ENCODE measurements around the gene DUSP3. TPM values are rescaled to one million over a fixed set of nuclear protein-coding genes. Genes with fewer than 3 reads are reported as not detected.

The DUSP3 gene
- total and polyA plus RNA-seq, 2 of the 13 experiments (the other 11 are each of a cell fraction or from before 2014, with no cell fraction given) = 60.0 to 71.5 TPM

DNA sequence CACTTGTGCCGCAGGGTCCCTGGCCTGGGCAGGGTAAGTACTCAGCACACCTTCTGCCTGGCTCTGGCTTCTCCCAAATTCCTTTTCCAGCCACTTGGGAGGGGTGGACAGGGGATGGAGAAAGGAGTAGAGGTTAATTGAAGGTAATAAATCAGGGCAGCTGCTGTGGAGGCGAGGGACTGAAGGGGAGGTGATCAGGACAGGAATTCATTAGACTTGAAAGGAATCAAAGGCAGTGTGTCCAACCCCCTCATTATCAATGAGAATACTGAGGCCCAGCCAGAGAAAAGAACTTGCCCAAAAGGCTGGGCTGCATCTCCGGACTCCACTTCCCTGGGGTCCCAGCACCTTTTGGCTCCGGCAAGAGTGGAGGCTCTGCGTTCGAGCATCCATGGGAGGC is 22.6 kb downstream of the DUSP3 start:
- CTCF ChIA-PET (ENCODE audit: low intra/inter-chr PET ratio, low total read pairs) = interaction anchor here (2.4 kb wide), 1 partner anchor 62 kb away, joined by 10 read pairs; no protein-coding TSS in a partner anchor
- ATAC-seq (no peak), DNase-seq (ENCODE audit: low spot score) (no peak), FAIRE-seq (no peak)
- H3K9me3 ChIP-seq (ENCODE audit: low read length) = no peaks in the 10 kb centered on the region
- H2AFZ ChIP-seq (ENCODE audit: low read length) = no peak overlapping the region
- no peak overlapping the region for H3K4me3 ChIP-seq (replicated peaks in 1 of 3; ENCODE audit: insufficient read depth in 1 of 3, low read depth in 2 of 3, low read length in 3 of 3)
- WGBS (ENCODE audit: low lambda C conversion rate) = 40% methylated on average over 6 of the region's 6 CpGs
- TF ChIP-seq, protein P1, sequence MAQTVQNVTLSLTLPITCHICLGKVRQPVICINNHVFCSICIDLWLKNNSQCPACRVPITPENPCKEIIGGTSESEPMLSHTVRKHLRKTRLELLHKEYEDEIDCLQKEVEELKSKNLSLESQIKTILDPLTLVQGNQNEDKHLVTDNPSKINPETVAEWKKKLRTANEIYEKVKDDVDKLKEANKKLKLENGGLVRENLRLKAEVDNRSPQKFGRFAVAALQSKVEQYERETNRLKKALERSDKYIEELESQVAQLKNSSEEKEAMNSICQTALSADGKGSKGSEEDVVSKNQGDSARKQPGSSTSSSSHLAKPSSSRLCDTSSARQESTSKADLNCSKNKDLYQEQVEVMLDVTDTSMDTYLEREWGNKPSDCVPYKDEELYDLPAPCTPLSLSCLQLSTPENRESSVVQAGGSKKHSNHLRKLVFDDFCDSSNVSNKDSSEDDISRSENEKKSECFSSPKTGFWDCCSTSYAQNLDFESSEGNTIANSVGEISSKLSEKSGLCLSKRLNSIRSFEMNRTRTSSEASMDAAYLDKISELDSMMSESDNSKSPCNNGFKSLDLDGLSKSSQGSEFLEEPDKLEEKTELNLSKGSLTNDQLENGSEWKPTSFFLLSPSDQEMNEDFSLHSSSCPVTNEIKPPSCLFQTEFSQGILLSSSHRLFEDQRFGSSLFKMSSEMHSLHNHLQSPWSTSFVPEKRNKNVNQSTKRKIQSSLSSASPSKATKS (CRISPR knock-in tag; IDR thresholded peaks at IDR 0.05) = no peak
- TF ChIP-seq SCMH1 (CRISPR knock-in tag; IDR thresholded peaks at IDR 0.05; ENCODE audit: borderline replicate concordance) = no peak
- POLR2A ChIA-PET = interaction anchor here (1.0 kb wide), 1 partner anchor 22 kb away, joined by 3 read pairs; no protein-coding TSS in a partner anchor
- H4K20me1 ChIP-seq (ENCODE audit: insufficient read depth, low read length) = no peaks in the 10 kb centered on the region
- in situ Hi-C loops (cut with HindIII; ENCODE audit: extremely low pct_ligation_motif_present, low pct_unique_long_range_greater_than_20kb) = loop anchor here (5.0 kb wide), 1 partner anchor 179 kb away; no protein-coding TSS in a partner anchor
- H3K27ac ChIP-seq (ENCODE audit: extremely low read length, insufficient read depth, low read length) = no peak overlapping the region
- H3K4me2 ChIP-seq (ENCODE audit: low read depth, low read length) = no peak overlapping the region
- intact Hi-C loops (cut with micrococcal nuclease; ENCODE audit: unreplicated experiment) = no loop called here
- H3K4me1 ChIP-seq (ENCODE audit: insufficient read depth, low read length) = peaks cover 12% of the 10 kb centered on the region
- H3K36me3 ChIP-seq (replicated peaks in 1 of 2; ENCODE audit: control insufficient read depth in 1 of 2, insufficient read depth in 2 of 2, low read length in 2 of 2) = no peaks in the 10 kb centered on the region
- H3K79me2 ChIP-seq (ENCODE audit: insufficient read depth, low read length) = no peaks in the 10 kb centered on the region
- H3K27me3 ChIP-seq (ENCODE audit: control insufficient read depth in 1 of 2, insufficient read depth in 2 of 2, low read length in 2 of 2) = peaks cover 12 to 66% of the 10 kb centered on the region in 2 experiments
- no peak overlapping the region for H3K9ac ChIP-seq (ENCODE audit: insufficient read depth, low read depth, low read length)
- no TSS peak for BruUV-seq (replicated peaks)

GRCh38 chr17:43755389-43755875 is 23.3 kb downstream of the DUSP3 start:
- Histone ChIP-seq H3K27ac (ENCODE audit: extremely low read length, insufficient read depth, low read length) (no peak overlapping the region), H3K9me3 (ENCODE audit: low read length) (no peaks in the 10 kb centered on the region), H3K27me3 (ENCODE audit: control insufficient read depth in 1 of 2, insufficient read depth in 2 of 2, low read length in 2 of 2) (peaks cover 15 to 73% of the 10 kb centered on the region in 2 experiments), H3K4me1 (ENCODE audit: insufficient read depth, low read length) (peaks cover 12% of the 10 kb centered on the region), H3K79me2 (ENCODE audit: insufficient read depth, low read length) (no peaks in the 10 kb centered on the region), H3K4me2 (ENCODE audit: low read depth, low read length) (no peak overlapping the region), H3K36me3 (replicated peaks in 1 of 2; ENCODE audit: control insufficient read depth in 1 of 2, insufficient read depth in 2 of 2, low read length in 2 of 2) (no peaks in the 10 kb centered on the region), H2AFZ (ENCODE audit: low read length) (no peak overlapping the region), H3K4me3 (replicated peaks in 1 of 3; ENCODE audit: insufficient read depth in 1 of 3, low read depth in 2 of 3, low read length in 3 of 3) (no peak overlapping the region; a peak in 1 of 6 replicates), H3K9ac (ENCODE audit: insufficient read depth, low read depth, low read length) (no peak overlapping the region), H4K20me1 (ENCODE audit: insufficient read depth, low read length) (no peaks in the 10 kb centered on the region)
- intact Hi-C loops (cut with micrococcal nuclease; ENCODE audit: unreplicated experiment) (no loop called here), in situ Hi-C loops (cut with HindIII; ENCODE audit: extremely low pct_ligation_motif_present, low pct_unique_long_range_greater_than_20kb) (loop anchor here (5.0 kb wide), 1 partner anchor 178 kb away; no protein-coding TSS in a partner anchor)
- 44% methylated on average over 31 of the region's 60 CpGs for WGBS (ENCODE audit: low lambda C conversion rate)
- BruUV-seq (replicated peaks) = no TSS peak
- ChIA-PET POLR2A (interaction anchor here (0.7 kb wide), 1 partner anchor 17 kb away, joined by 3 read pairs; no protein-coding TSS in a partner anchor), CTCF (ENCODE audit: low intra/inter-chr PET ratio, low total read pairs) (interaction anchor here (2.4 kb wide), 1 partner anchor 61 kb away, joined by 10 read pairs; no protein-coding TSS in a partner anchor)
- FAIRE-seq (no peak), ATAC-seq (peak; percentile 62), DNase-seq (ENCODE audit: low spot score) (no peak)
- TF ChIP-seq SALL1 (CRISPR knock-in tag; IDR thresholded peaks at IDR 0.05) (0 out of 2 replicates have a peak, but pooled peaks have one; percentile 43), ELF3 (CRISPR knock-in tag; IDR thresholded peaks at IDR 0.05) (no peak), RARG (CRISPR knock-in tag; IDR thresholded peaks at IDR 0.05; ENCODE audit: low read depth) (no peak), ZNF776 (CRISPR knock-in tag; IDR thresholded peaks at IDR 0.05) (peak; percentile 84; the same call in 1 of the 2 replicates), SOX13 (IDR thresholded peaks at IDR 0.05) (no peak), SOX13 (CRISPR knock-in tag; conservative IDR thresholded peaks at IDR 0.05 in 1 of 2, IDR thresholded peaks at IDR 0.05 in 1 of 2) (no peak), ZNF580 (CRISPR knock-in tag; IDR thresholded peaks at IDR 0.05; ENCODE audit: borderline replicate concordance, low read depth) (no peak), NFKBIZ (CRISPR knock-in tag; IDR thresholded peaks at IDR 0.05) (no peak), SKIL (CRISPR knock-in tag; IDR thresholded peaks at IDR 0.05; ENCODE audit: borderline replicate concordance) (0 out of 2 replicates have a peak, but pooled peaks have one; percentile 13), ZNF782 (CRISPR knock-in tag; IDR thresholded peaks at IDR 0.05; ENCODE audit: borderline replicate concordance) (0 out of 2 replicates have a peak, but pooled peaks have one; percentile 45), PPARG (CRISPR knock-in tag; conservative IDR thresholded peaks at IDR 0.05) (no peak)
